Measurements from ENCODE around the gene RASSF6.

DNA sequence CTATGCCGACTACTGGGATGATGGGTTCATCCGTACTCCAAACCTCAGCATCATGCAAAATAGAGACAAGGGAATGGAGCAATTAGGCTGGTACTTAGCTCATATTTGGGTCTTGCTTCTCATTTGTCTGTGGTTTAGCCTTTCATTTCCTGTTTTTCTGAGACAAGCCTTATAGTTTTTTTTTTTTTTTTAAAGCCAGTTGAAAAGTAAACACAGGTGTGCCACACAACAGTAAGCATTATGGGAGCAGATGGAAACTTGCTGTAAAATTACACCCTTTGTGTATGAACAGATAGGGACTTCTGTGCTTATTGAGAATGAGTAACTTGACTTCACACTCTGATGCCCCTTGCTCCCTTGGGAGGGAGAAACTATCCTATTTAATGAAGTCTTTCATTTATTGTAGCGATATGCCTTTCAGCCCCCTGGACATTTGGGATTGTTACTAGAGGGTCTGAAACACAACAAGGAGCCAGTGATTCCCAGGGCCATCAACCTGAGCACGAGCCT lies 13.7 kb downstream of the RASSF6 start:
- TF ChIP-seq, protein P1, sequence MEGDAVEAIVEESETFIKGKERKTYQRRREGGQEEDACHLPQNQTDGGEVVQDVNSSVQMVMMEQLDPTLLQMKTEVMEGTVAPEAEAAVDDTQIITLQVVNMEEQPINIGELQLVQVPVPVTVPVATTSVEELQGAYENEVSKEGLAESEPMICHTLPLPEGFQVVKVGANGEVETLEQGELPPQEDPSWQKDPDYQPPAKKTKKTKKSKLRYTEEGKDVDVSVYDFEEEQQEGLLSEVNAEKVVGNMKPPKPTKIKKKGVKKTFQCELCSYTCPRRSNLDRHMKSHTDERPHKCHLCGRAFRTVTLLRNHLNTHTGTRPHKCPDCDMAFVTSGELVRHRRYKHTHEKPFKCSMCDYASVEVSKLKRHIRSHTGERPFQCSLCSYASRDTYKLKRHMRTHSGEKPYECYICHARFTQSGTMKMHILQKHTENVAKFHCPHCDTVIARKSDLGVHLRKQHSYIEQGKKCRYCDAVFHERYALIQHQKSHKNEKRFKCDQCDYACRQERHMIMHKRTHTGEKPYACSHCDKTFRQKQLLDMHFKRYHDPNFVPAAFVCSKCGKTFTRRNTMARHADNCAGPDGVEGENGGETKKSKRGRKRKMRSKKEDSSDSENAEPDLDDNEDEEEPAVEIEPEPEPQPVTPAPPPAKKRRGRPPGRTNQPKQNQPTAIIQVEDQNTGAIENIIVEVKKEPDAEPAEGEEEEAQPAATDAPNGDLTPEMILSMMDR (IDR thresholded peaks at IDR 0.05), result no peak
- TF ChIP-seq POLR2A (IDR thresholded peaks at IDR 0.05), result no peak
